Uterine smooth muscle cell (primary cell): ENCODE measurements around the gene NLRP1. TPM values are rescaled to one million over a fixed set of nuclear protein-coding genes. Genes with fewer than 3 reads are reported as not detected.

Experiments
- total RNA-seq: library from RNA; depleted of rRNA; stranded (reverse); fragments of >200 nt; gene quantifications from 2 replicates; pipeline ENCODE4 v1.2.3, GENCODE V29; 2014

The NLRP1 gene
- total RNA-seq, result 21.5 and 38.1 TPM in 2 replicates

DNA sequence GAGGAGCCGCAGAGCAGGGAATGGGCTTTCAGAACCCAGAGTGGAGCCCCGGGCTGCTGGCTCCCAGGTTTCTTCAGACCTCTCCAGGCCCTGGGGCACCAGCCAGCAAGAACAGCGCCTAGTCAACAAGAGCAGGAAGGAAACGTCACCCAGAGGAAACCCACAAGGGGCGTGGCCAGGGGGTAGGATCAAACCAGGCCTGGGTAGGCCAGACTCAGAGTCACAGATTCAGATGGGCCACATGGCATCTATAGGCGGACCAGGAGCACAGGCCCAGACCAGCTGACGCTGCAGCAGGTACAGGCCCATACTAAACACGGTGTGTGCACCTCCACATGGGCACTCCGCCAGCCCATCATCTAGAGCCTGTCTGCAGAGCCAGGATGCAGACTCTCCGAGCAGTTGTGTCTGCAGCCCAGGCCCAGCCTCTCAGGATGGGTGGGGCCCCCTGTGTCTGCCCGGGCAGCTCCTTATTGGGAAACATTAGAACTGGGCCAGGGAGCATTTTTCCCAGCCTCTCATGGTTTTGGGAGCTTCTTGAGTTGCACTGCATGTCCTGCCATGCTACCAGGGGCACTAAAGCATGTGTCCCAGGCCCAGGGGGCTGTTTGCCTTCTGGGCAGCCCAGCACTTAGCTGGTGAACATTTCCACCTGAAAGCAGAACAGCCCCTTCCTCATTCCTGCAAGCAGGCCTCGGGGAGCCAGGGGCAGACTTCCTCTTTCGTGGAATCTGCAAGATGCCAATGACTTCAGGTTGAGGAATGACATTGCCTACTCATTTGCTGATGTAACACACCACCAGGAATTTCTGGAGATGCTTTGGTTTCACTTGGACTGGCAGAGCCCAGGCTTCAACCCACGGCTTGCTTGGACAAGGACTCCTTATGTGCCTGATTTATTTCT is at the start of gene NLRP1:
Gene NLRP1 (minus strand): TSS at position 127 of the 904 bp plus-strand sequence. CDS start 552 bp downstream, outside the sequence.

DNA sequence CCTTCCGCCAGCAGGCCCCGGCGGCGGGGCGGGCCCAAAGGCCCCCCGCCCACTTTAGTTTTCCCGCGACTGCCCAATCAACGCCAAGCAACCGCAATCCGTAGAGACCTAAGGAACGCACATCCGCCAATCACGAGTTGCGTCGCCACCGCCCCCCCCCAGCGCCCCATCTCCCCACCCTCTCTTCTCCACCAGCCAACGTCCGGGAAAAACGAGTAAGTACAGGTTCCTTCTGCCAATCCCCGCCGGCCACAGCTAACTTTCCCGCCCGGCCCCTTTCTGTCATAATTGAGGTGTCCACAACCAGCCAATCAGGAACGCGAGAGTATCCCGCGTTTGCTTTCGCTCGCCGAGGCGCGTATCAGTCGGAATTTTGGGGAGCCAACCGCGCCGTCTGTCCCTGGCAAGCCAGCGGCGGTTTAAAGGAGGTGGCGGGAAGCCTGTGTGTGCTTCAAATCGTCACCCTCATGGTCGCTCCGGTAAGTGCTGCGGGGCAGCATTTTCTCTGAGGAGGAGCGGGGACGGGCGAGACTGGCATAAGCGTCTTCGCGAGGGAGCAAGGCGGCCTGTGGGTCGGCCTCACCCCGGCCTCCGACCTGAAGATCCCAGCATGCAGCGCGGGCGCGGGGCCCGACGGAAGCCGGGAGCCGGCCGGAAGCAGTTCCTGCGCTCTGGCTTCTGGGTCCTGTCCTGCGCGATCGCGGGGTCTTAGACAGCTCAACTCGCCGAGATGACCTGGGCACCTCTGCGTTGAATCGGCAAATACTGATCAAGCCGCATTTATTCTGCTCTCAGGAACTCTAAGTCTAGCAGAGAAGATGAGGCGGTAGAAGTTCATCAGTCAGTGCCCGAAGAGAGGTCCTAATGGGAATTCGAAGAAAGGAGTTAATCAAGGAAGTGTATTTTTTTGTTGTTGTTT is 97.8 kb downstream of the NLRP1 start, which contains the start of gene MIS12:
Gene MIS12 (plus strand): TSS at position 361 of the 919 bp plus-strand sequence. CDS start 2,297 bp downstream, outside the sequence.

DNA sequence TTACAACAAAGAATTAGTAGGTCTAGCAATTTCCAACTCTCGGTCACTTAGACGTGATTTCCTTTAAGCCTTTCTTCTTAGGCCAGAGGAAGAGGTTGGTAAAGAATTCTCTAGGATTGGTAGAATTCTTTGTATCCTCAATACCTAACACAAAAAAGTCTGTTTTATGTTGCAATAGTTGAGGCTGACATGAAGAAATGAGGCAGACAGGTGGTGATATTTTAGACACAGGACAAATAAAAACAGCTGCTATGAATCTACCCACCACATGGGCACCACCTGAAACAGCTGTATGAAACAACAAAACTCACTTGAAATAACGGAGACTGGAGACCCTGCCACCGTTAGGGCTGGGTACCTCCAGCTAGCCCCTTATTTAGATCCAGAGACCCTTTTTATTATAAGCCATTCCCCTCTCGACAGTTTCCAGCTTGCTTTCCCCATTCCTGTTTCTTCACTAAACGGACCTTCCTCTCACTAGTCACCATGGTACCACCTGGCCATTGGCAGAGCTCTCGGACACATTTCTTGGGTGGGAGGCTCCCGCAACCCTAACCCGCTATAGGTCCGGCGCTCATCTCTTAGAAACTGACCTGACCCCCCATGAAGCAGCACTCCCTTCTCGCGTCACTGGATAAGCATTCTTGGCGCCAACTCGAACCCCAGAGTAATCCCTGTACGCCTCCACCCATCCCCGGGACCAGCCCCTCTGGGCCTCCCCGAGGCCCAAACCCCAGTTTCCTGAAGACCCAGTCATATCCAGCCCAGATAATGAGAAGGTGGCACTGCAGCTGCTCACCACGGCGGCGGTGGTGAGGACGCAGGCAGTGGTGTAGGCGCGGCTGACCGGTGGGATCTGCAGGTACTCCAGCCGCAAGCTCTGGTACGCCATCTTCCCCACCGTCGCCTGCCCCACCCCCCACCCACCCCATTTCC is 98.8 kb downstream of the NLRP1 start, which contains the start of gene DERL2:
Gene DERL2 (minus strand): TSS at position 909 of the 936 bp plus-strand sequence. CDS start 17 bp downstream, at position 892.

Other genes with a start within 250 kb of the NLRP1 start
- gene NUP88, start 164.8 kb downstream of the NLRP1 start, total RNA-seq, result 96.6 and 184 TPM in 2 replicates
- gene RPAIN, start 164.3 kb downstream of the NLRP1 start, total RNA-seq, result 48.6 and 54.7 TPM in 2 replicates
- gene C1QBP, start 145.4 kb downstream of the NLRP1 start, total RNA-seq, result 203 and 352 TPM in 2 replicates
- 11.5 and 14.1 TPM in 2 replicates for gene DHX33, start 115.5 kb downstream of the NLRP1 start, total RNA-seq
- gene DERL2, start 98.3 kb downstream of the NLRP1 start, total RNA-seq, result 34.0 and 40.7 TPM in 2 replicates
- 23.1 and 24.0 TPM in 2 replicates for gene MIS12, start 97.9 kb downstream of the NLRP1 start, total RNA-seq